OCI-LY1 (cell line): ENCODE measurements around the gene FYN.

ENCODE experiments used
- H2AFZ ChIP-seq: fragments of 200-600 bp; sonication (generic), shearing (Covaris generic); 2 replicates; pipeline ENCODE4 v1.6.0; 2014; ENCODE audit warnings: antibody characterized with exemption, mild to moderate bottlenecking, low read length
- H3F3A ChIP-seq: fragments of 200-600 bp; sonication (generic), shearing (Covaris generic); 2 replicates; pipeline ENCODE4 v1.6.0; 2014; ENCODE audit warnings: mild to moderate bottlenecking, antibody characterized with exemption, low read length, moderate library complexity; ENCODE audit not compliant: insufficient read depth
- H3K27ac ChIP-seq: fragments of 200-600 bp; sonication (generic); 2 replicates; pipeline ENCODE4 v1.5.1; 2014; ENCODE audit warnings: low read length, mixed run types, mild to moderate bottlenecking, low read depth; ENCODE audit not compliant: poor library complexity, severe bottlenecking
- H3K27me3 ChIP-seq: fragments of 200-600 bp; sonication (generic); 2 replicates; pipeline ENCODE4 v1.6.0; 2014; ENCODE audit warnings: antibody characterized with exemption, mild to moderate bottlenecking, low read length, moderate library complexity; ENCODE audit not compliant: insufficient read depth
- H3K36me3 ChIP-seq: fragments of 200-600 bp; sonication (generic); 2 replicates; pipeline ENCODE4 v1.6.1; 2014; ENCODE audit warnings: mild to moderate bottlenecking, antibody characterized with exemption, low read length, moderate library complexity, mixed read lengths; ENCODE audit not compliant: insufficient read depth
- H3K4me1 ChIP-seq: fragments of 200-600 bp; sonication (generic); 2 replicates; pipeline ENCODE4 v1.5.1; 2014; ENCODE audit warnings: mild to moderate bottlenecking, low read length, moderate library complexity; ENCODE audit not compliant: insufficient read depth, severe bottlenecking
- H3K4me2 ChIP-seq: fragments of 200-600 bp; sonication (generic), shearing (Covaris generic); 2 replicates; pipeline ENCODE4 v1.6.1; 2014; ENCODE audit warnings: low read length
- H3K4me3 ChIP-seq: fragments of 200-600 bp; sonication (generic); 2 replicates; pipeline ENCODE4 v1.5.1; 2014; ENCODE audit warnings: low read length, low read depth, mild to moderate bottlenecking, mixed read lengths; ENCODE audit not compliant: poor library complexity, severe bottlenecking
- H3K79me2 ChIP-seq: fragments of 200-600 bp; shearing (Covaris generic); 2 replicates; pipeline ENCODE4 v1.6.1; 2016; ENCODE audit warnings: mixed run types, low read length, mixed read lengths; ENCODE audit not compliant: insufficient read depth
- H3K9ac ChIP-seq: fragments of 200-600 bp; sonication (generic), shearing (Covaris generic); 2 replicates; pipeline ENCODE4 v1.6.1; 2014; ENCODE audit warnings: mild to moderate bottlenecking, low read length, mixed read lengths
- H3K9me2 ChIP-seq: fragments of 200-600 bp; sonication (generic), shearing (Covaris generic); 2 replicates; pipeline ENCODE4 v1.6.1; 2014; ENCODE audit warnings: low read depth, mild to moderate bottlenecking, low read length, mixed read lengths
- H3K9me3 ChIP-seq: fragments of 200-600 bp; shearing (Covaris generic); 2 replicates; pipeline ENCODE4 v1.6.1; 2014; ENCODE audit warnings: low read length, mixed read lengths
- H4K20me1 ChIP-seq: fragments of 200-600 bp; sonication (generic), shearing (Covaris generic); 2 replicates; pipeline ENCODE4 v1.6.0; 2016; ENCODE audit warnings: mild to moderate bottlenecking, low read length; ENCODE audit not compliant: insufficient read depth
- EZH2 ChIP-seq: fragments of 200-600 bp; sonication (generic), shearing (Covaris generic); IDR thresholded peaks from 2 replicates; pipeline ENCODE4 v1.8.0; 2017; ENCODE audit warnings: borderline replicate concordance, mixed run types, mild to moderate bottlenecking, antibody characterized with exemption, low read length, moderate library complexity, mixed read lengths
- TF ChIP-seq, protein P1 (sequence below): fragments of 200-600 bp; sonication (generic), shearing (Covaris generic); IDR thresholded peaks from 2 replicates; pipeline ENCODE4 v1.5.1; 2017; ENCODE audit warnings: mild to moderate bottlenecking, antibody characterized with exemption, low read length, moderate library complexity, mixed read lengths

FYN gene

DNA sequence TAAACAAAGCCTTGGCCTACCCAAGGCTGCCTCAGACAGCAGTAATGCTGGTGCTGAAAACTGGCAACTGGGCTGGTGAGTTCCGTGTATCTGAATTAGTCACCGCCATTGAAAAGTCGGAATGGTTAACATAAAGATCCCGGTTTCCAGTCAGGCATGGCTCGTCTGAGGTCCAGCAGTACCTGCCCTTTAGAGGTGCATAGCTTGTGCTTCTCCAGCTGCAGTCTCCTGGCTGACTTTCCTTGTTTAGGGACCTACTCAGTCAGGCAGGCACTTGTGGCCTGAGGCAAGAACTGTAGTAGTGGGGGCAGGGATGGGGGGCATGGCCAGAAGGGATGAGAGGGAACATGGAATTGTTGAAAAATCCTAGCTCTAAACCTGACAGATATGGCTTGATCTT lies 101.6 kb downstream of the FYN start:
- no peaks in the 10 kb centered on the region for H3K27me3 ChIP-seq
- H3K4me2 ChIP-seq, result no peak overlapping the region
- no peaks in the 10 kb centered on the region for H3K79me2 ChIP-seq
- no peak overlapping the region for H3K4me3 ChIP-seq
- no peaks in the 10 kb centered on the region for H3K9me3 ChIP-seq
- no peak overlapping the region for H2AFZ ChIP-seq
- no peak overlapping the region for H3K27ac ChIP-seq
- no peaks in the 10 kb centered on the region for H3K36me3 ChIP-seq
- TF ChIP-seq, protein P1, sequence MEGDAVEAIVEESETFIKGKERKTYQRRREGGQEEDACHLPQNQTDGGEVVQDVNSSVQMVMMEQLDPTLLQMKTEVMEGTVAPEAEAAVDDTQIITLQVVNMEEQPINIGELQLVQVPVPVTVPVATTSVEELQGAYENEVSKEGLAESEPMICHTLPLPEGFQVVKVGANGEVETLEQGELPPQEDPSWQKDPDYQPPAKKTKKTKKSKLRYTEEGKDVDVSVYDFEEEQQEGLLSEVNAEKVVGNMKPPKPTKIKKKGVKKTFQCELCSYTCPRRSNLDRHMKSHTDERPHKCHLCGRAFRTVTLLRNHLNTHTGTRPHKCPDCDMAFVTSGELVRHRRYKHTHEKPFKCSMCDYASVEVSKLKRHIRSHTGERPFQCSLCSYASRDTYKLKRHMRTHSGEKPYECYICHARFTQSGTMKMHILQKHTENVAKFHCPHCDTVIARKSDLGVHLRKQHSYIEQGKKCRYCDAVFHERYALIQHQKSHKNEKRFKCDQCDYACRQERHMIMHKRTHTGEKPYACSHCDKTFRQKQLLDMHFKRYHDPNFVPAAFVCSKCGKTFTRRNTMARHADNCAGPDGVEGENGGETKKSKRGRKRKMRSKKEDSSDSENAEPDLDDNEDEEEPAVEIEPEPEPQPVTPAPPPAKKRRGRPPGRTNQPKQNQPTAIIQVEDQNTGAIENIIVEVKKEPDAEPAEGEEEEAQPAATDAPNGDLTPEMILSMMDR, result no peak
- TF ChIP-seq EZH2, result no peak
- no peaks in the 10 kb centered on the region for H3K4me1 ChIP-seq
- no peaks in the 10 kb centered on the region for H3K9me2 ChIP-seq
- no peaks in the 10 kb centered on the region for H4K20me1 ChIP-seq
- no peak overlapping the region for H3K9ac ChIP-seq
- H3F3A ChIP-seq, result no peaks in the 10 kb centered on the region

- no peaks in the 10 kb centered on the region for H3K9me3 ChIP-seq
- no peak overlapping the region for H3K27ac ChIP-seq
- H3K4me1 ChIP-seq, result no peaks in the 10 kb centered on the region
- no peaks in the 10 kb centered on the region for H3F3A ChIP-seq
- no peaks in the 10 kb centered on the region for H3K36me3 ChIP-seq
- no peak overlapping the region for H2AFZ ChIP-seq
- H3K4me3 ChIP-seq, result no peak overlapping the region
- no peaks in the 10 kb centered on the region for H3K27me3 ChIP-seq
- H3K9me2 ChIP-seq, result no peaks in the 10 kb centered on the region
- TF ChIP-seq, protein P1, result no peak
- TF ChIP-seq EZH2, result no peak
- no peak overlapping the region for H3K4me2 ChIP-seq
- H3K79me2 ChIP-seq, result no peaks in the 10 kb centered on the region
- no peak overlapping the region for H3K9ac ChIP-seq
- H4K20me1 ChIP-seq, result no peaks in the 10 kb centered on the region
Observed at GRCh38 chr6:111771094-111771432, 102.2 kb downstream of the FYN start.

GRCh38 chr6:111770263-111771093 lies 102.8 kb downstream of the FYN start:
- Histone ChIP-seq H3K27me3 (no peaks in the 10 kb centered on the region), H3K4me3 (no peak overlapping the region), H3K27ac (no peak overlapping the region), H2AFZ (no peak overlapping the region), H3K9ac (no peak overlapping the region), H4K20me1 (no peaks in the 10 kb centered on the region), H3K36me3 (no peaks in the 10 kb centered on the region), H3F3A (no peaks in the 10 kb centered on the region), H3K9me2 (no peaks in the 10 kb centered on the region), H3K4me2 (no peak overlapping the region), H3K4me1 (no peaks in the 10 kb centered on the region), H3K9me3 (no peaks in the 10 kb centered on the region), H3K79me2 (no peaks in the 10 kb centered on the region)
- TF ChIP-seq EZH2, result no peak
- TF ChIP-seq, protein P1, result no peak
